Colonic mucosa (tissue), 4 donors: ENCODE measurements around the gene AARS2. TPM values are rescaled to one million over a fixed set of nuclear protein-coding genes. Genes with fewer than 3 reads are reported as not detected.

Experiments used
- DNase-seq: peaks from one replicate; pipeline ENCODE4 v3.0.0-alpha.2; 2020
- H3K27ac ChIP-seq: fragments of 200-600 bp; one replicate; pipeline ENCODE4 v1.8.0; 2021
- H3K27me3 ChIP-seq: fragments of 200-600 bp; one replicate; pipeline ENCODE4 v1.8.0; 2021
- H3K36me3 ChIP-seq: fragments of 200-600 bp; one replicate; pipeline ENCODE4 v1.8.0; 2021
- H3K4me1 ChIP-seq: fragments of 200-600 bp; one replicate; pipeline ENCODE4 v1.8.0; 2021; ENCODE audit warnings: mild to moderate bottlenecking
- H3K4me3 ChIP-seq: fragments of 200-600 bp; one replicate; pipeline ENCODE4 v1.8.0; 2021
- H3K9ac ChIP-seq, 2 donors: one replicate each; pipeline ENCODE4 v1.7.0; 2013; ENCODE audit warnings: control low read depth in 2 of 2, low read depth in 2 of 2, low read length in 2 of 2
- H3K9me3 ChIP-seq: fragments of 200-600 bp; one replicate; pipeline ENCODE4 v1.8.0; 2021
- intact Hi-C: fragments of 100-400 bp; cut with DNase I; formaldehyde crosslinking; loops from one replicate; pipeline ENCODE4 v1.14.1; 2022
- total RNA-seq, 2 donors: library from RNA; stranded (reverse); fragmentation: NEBNext Ultra II Directional in 1 of 2; extraction: Animal tissue kit (Norgen Biotek cat#: 25700) in 1 of 2; gene quantifications; one replicate each; pipeline ENCODE4 v1.2.1, GENCODE V29; 2021
- TF ChIP-seq, protein P1 (sequence below): fragments of 200-600 bp; IDR thresholded peaks from one replicate; pipeline ENCODE4 v1.8.0; 2022; ENCODE audit warnings: antibody characterized with exemption, mild to moderate bottlenecking
- donor health status: healthy.
- donor health status: DM: no; HTN: no; CAD: no.
- donor health status: DM: no; HTN: no; CAD: no.

AARS2 gene
- total RNA-seq, 2 donors from 2014 or later = 9.0 to 27.7 TPM

DNA sequence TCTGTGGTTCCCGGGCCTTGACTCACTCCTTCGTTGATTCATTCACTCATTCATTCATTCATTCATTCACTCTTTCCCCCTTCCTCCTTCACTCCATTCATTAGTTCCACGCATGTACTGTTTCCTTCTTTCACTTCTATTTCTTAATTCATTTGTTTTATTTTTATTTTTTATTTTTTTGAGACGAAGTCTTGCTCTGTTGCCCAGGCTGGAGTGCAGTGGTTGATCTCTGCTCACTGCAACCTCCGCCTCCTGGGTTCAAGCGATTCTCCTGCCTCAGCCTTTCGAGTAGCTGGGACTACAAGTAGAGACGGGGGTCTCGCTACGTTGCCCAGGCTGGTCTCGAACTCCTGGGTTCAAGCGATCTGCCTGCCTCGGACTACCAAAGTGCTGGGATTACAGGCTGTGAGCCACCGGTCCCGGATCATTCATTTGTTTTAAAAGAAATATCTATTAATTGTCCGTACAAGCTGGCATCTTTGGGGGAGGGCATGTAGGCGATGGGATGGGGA is 47.4 kb downstream of the AARS2 start:
- peaks cover 16% of the 10 kb centered on the region for H3K27me3 ChIP-seq
- H3K9ac ChIP-seq = no peak overlapping the region
- H3K4me3 ChIP-seq = peak overlapping the region; percentile 92
- intact Hi-C loops = no loop called here
- no peak for DNase-seq
- H3K9me3 ChIP-seq = no peaks in the 10 kb centered on the region
- TF ChIP-seq, protein P1, sequence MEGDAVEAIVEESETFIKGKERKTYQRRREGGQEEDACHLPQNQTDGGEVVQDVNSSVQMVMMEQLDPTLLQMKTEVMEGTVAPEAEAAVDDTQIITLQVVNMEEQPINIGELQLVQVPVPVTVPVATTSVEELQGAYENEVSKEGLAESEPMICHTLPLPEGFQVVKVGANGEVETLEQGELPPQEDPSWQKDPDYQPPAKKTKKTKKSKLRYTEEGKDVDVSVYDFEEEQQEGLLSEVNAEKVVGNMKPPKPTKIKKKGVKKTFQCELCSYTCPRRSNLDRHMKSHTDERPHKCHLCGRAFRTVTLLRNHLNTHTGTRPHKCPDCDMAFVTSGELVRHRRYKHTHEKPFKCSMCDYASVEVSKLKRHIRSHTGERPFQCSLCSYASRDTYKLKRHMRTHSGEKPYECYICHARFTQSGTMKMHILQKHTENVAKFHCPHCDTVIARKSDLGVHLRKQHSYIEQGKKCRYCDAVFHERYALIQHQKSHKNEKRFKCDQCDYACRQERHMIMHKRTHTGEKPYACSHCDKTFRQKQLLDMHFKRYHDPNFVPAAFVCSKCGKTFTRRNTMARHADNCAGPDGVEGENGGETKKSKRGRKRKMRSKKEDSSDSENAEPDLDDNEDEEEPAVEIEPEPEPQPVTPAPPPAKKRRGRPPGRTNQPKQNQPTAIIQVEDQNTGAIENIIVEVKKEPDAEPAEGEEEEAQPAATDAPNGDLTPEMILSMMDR = no peak
- peaks cover 10% of the 10 kb centered on the region for H3K4me1 ChIP-seq
- H3K36me3 ChIP-seq = no peaks in the 10 kb centered on the region
- H3K27ac ChIP-seq = peak overlapping the region; percentile 85

DNA sequence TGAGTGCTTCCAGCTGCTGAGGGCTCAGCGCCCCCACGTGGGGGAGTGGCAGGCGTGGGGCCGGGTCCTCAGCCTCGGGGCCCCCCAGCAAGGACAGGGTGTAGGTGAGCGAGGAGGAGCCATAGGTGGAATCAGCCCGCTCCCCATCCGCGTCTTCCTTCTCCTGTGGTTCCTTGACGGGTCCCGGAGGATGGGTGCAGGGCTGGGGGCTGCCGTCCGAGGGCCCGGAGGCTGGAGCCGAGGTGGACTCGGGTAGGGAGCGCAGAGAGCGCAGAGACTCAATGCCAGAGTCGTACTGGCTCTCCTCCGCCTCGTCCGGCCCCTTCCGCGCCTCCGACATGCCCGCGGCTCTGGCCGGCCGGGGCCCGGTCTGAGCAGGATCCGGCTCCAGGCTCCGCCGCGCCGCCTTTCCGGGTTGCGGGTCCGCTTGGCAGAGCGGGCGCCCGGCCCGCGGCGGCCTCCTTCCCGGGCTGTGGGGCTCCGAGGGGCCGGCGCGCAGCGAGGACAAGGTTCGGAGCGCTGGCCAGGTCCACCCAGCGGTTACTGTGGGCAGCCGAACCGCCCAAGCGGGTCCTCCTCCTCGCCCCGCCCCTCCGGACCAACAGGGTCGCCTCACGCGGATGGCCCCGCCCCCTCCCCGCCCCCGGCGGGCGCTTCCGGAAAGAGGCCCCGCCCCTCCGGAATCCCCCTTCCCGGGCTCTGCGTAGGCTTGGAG is 48.0 kb downstream of the AARS2 start, which contains the start of gene NFKBIE:
NFKBIE (minus strand) TSS at position 545 of the 715 bp plus-strand sequence; CDS start at position 340, 205 bp downstream.
- peak within 1 kb of the TSS; percentile 92 for H3K4me3 ChIP-seq
- H3K27me3 ChIP-seq = peaks cover 12% of the 10 kb centered on the region
- peak within 1 kb of the TSS; percentile 85 for H3K27ac ChIP-seq
- TF ChIP-seq, protein P1 = no peak
- intact Hi-C loops = no loop called here
- peak within 1 kb of the TSS; percentile 89 to 95 for H3K9ac ChIP-seq
- peak; percentile 98 for DNase-seq
- peaks cover 10% of the 10 kb centered on the region for H3K4me1 ChIP-seq
- H3K9me3 ChIP-seq = no peaks in the 10 kb centered on the region
- H3K36me3 ChIP-seq = peaks cover under 1% of the 10 kb centered on the region

DNA sequence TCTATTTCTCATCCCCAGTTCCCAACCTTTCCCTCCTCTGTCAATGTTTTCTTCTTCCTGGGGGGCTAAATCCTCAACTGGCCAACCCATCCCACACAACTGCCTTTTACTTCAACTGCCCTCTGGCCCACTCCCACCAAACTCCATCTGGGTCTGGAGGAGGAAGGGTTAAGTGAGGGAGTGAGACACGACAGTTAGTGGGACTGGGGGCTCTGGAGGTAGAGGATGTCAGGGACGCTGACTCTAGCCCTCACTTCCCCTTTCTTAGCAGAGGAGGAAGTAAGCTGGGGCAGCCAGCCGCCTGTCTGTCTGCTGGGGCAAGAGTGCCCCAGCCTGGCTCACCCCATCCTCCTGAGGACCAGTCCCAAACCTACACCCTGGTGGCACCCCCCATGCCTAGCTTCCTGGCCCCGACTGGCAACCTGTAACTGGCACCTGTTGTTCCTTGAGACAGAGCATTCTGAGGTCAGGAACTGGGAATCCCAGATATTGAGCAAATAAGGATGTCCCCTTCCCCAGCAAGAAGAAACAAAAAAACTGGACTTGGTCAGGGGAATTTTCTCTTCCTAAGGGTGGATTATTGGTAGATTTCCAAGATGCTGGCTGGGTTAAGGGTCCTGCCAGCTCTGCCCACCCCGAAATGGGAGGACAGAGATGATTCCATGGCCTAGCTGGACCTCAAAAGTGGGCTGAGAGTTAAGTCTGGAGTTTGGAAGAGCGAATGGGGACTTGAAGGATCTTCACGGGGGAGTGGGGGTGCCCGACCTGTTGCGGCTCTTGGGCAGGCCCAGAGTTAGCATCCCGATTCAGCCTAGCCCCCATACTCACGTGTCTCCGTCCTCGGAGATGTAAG is 48.8 kb downstream of the AARS2 start:
- intact Hi-C loops = no loop called here
- peaks cover 8% of the 10 kb centered on the region for H3K36me3 ChIP-seq
- H3K27ac ChIP-seq = peak overlapping the region; percentile 85
- H3K4me3 ChIP-seq = peak overlapping the region; percentile 92
- H3K4me1 ChIP-seq = peaks cover 10% of the 10 kb centered on the region
- H3K9ac ChIP-seq = peak overlapping the region; percentile 89 to 95
- peak; percentile 60 for DNase-seq
- TF ChIP-seq, protein P1 = no peak
- H3K27me3 ChIP-seq = peaks cover 7% of the 10 kb centered on the region
- no peaks in the 10 kb centered on the region for H3K9me3 ChIP-seq

DNA sequence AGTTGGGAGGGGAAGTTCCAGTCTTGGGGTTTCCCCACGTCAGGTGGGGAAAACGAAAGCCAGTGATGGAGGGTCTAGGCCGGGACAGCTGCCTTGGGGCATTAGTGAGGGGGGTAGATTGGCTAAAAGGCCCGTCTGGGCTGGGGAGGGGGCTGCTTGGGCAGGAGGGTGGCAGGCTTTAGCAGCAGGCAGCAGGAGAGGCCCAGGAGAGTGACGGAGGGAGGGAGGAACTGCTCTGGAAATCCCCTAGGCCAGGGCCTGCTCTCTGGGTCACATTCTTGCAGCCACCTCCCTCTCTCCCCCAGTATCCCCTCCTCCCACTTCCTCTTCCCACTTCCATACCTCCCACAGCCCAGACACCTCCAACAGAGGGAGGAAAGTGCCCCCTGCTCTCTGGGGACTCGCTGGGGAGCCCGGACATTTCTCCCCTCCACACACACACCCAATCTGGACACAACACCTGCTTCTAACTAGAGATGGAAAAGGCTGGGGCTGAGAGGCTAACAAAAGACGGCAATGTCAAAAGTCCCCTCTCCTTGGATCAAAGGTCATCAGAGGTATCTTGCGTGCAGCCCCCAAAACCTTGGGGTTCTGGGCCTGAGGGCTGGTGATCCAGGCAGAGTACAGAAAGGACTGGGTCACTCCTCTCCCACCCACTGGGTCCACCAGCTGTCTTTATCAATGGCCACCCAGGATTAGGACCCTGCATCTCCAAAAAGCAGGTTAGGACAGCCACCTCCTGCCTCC is 49.6 kb downstream of the AARS2 start:
- peak; percentile 56 for DNase-seq
- H3K27me3 ChIP-seq = no peaks in the 10 kb centered on the region
- H3K36me3 ChIP-seq = peaks cover 8% of the 10 kb centered on the region
- intact Hi-C loops = no loop called here
- H3K4me3 ChIP-seq = peak overlapping the region; percentile 92
- peak overlapping the region; percentile 85 for H3K27ac ChIP-seq
- H3K9ac ChIP-seq = peak overlapping the region; percentile 89 to 95
- no peaks in the 10 kb centered on the region for H3K9me3 ChIP-seq
- TF ChIP-seq, protein P1 = no peak
- H3K4me1 ChIP-seq = peaks cover 10% of the 10 kb centered on the region
